ENCODE results near the gene RBM4. TPM values are rescaled to one million over a fixed set of nuclear protein-coding genes. Genes with fewer than 3 reads are reported as not detected.

RBM4 gene
- total and polyA plus RNA-seq, 2 donors from 2014 or later: 125 to 168 TPM

DNA sequence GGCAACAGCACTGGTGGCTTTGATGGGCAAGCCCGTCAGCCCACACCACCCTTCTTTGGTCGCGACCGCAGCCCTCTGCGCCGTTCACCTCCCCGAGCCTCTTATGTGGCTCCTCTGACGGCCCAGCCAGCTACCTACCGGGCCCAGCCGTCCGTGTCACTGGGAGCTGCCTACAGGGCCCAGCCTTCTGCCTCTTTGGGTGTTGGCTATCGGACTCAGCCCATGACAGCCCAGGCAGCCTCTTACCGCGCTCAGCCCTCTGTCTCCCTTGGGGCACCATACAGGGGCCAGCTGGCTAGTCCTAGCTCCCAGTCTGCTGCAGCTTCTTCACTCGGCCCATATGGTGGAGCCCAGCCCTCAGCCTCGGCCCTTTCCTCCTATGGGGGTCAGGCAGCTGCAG lies 14.1 kb upstream of the RBM4 start:
- Histone ChIP-seq H3K4me3 (ENCODE audit: low read length in 3 of 3) (no peak overlapping the region), H3K9me3 (ENCODE audit: control insufficient read depth in 2 of 3, insufficient read depth in 1 of 3, low read length in 3 of 3) (no peaks in the 10 kb centered on the region), H3K4me1 (ENCODE audit: control insufficient read depth in 2 of 3, insufficient read depth in 2 of 3, low read depth in 1 of 3, low read length in 3 of 3) (peaks cover 0 to 15% (median 0%) of the 10 kb centered on the region in 3 donors), H3K36me3 (ENCODE audit: control insufficient read depth in 2 of 3, insufficient read depth in 3 of 3, low read length in 3 of 3) (peaks cover 9 to 59% (median 39%) of the 10 kb centered on the region in 3 donors), H3K27ac (ENCODE audit: low read depth in 2 of 2, low read length in 2 of 2) (no peak overlapping the region), H3K9ac (ENCODE audit: low read length in 3 of 3) (no peak overlapping the region), H3K27me3 (ENCODE audit: control insufficient read depth, insufficient read depth, low read length) (no peaks in the 10 kb centered on the region)
- intact Hi-C loops (cut with DNase I): no loop called here
- FAIRE-seq: no peak
- DNase-seq: no peak
- TF ChIP-seq, protein P1, sequence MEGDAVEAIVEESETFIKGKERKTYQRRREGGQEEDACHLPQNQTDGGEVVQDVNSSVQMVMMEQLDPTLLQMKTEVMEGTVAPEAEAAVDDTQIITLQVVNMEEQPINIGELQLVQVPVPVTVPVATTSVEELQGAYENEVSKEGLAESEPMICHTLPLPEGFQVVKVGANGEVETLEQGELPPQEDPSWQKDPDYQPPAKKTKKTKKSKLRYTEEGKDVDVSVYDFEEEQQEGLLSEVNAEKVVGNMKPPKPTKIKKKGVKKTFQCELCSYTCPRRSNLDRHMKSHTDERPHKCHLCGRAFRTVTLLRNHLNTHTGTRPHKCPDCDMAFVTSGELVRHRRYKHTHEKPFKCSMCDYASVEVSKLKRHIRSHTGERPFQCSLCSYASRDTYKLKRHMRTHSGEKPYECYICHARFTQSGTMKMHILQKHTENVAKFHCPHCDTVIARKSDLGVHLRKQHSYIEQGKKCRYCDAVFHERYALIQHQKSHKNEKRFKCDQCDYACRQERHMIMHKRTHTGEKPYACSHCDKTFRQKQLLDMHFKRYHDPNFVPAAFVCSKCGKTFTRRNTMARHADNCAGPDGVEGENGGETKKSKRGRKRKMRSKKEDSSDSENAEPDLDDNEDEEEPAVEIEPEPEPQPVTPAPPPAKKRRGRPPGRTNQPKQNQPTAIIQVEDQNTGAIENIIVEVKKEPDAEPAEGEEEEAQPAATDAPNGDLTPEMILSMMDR (IDR thresholded peaks at IDR 0.05; ENCODE audit: borderline replicate concordance, extremely low read depth, insufficient read depth): no peak

GRCh38 chr11:66625041-66625751 lies 13.3 kb upstream of the RBM4 start:
- Histone ChIP-seq H3K4me1 (ENCODE audit: control insufficient read depth in 2 of 3, insufficient read depth in 2 of 3, low read depth in 1 of 3, low read length in 3 of 3) (peaks cover 0 to 12% (median 0%) of the 10 kb centered on the region in 3 donors), H3K27me3 (ENCODE audit: control insufficient read depth, insufficient read depth, low read length) (no peaks in the 10 kb centered on the region), H3K9ac (ENCODE audit: low read length in 3 of 3) (no peak overlapping the region), H3K36me3 (ENCODE audit: control insufficient read depth in 2 of 3, insufficient read depth in 3 of 3, low read length in 3 of 3) (peaks cover 9 to 67% (median 39%) of the 10 kb centered on the region in 3 donors), H3K27ac (ENCODE audit: low read depth in 2 of 2, low read length in 2 of 2) (no peak overlapping the region), H3K4me3 (ENCODE audit: low read length in 3 of 3) (no peak overlapping the region), H3K9me3 (ENCODE audit: control insufficient read depth in 2 of 3, insufficient read depth in 1 of 3, low read length in 3 of 3) (no peaks in the 10 kb centered on the region)
- intact Hi-C loops (cut with DNase I): no loop called here
- no peak for FAIRE-seq
- no peak for DNase-seq
- TF ChIP-seq, protein P1 (IDR thresholded peaks at IDR 0.05; ENCODE audit: borderline replicate concordance, extremely low read depth, insufficient read depth): no peak

- no peak for DNase-seq
- intact Hi-C loops (cut with DNase I): no loop called here
- TF ChIP-seq, protein P1 (IDR thresholded peaks at IDR 0.05; ENCODE audit: borderline replicate concordance, extremely low read depth, insufficient read depth): no peak
- H3K4me1 ChIP-seq (ENCODE audit: control insufficient read depth in 2 of 3, insufficient read depth in 2 of 3, low read depth in 1 of 3, low read length in 3 of 3): peaks cover 0 to 12% (median 0%) of the 10 kb centered on the region in 3 donors
- no peak for FAIRE-seq
- H3K27me3 ChIP-seq (ENCODE audit: control insufficient read depth, insufficient read depth, low read length): no peaks in the 10 kb centered on the region
- peaks cover 9 to 69% (median 39%) of the 10 kb centered on the region in 3 donors for H3K36me3 ChIP-seq (ENCODE audit: control insufficient read depth in 2 of 3, insufficient read depth in 3 of 3, low read length in 3 of 3)
- no peak overlapping the region for H3K27ac ChIP-seq (ENCODE audit: low read depth in 2 of 2, low read length in 2 of 2)
- no peak overlapping the region for H3K9ac ChIP-seq (ENCODE audit: low read length in 3 of 3)
- no peaks in the 10 kb centered on the region for H3K9me3 ChIP-seq (ENCODE audit: control insufficient read depth in 2 of 3, insufficient read depth in 1 of 3, low read length in 3 of 3)
- no peak overlapping the region for H3K4me3 ChIP-seq (ENCODE audit: low read length in 3 of 3)
Observed at GRCh38 chr11:66625752-66626149, 12.8 kb upstream of the RBM4 start.

All from kidney (tissue), 14 donors.